ENCODE measurements around the gene PLEKHH3.

DNA sequence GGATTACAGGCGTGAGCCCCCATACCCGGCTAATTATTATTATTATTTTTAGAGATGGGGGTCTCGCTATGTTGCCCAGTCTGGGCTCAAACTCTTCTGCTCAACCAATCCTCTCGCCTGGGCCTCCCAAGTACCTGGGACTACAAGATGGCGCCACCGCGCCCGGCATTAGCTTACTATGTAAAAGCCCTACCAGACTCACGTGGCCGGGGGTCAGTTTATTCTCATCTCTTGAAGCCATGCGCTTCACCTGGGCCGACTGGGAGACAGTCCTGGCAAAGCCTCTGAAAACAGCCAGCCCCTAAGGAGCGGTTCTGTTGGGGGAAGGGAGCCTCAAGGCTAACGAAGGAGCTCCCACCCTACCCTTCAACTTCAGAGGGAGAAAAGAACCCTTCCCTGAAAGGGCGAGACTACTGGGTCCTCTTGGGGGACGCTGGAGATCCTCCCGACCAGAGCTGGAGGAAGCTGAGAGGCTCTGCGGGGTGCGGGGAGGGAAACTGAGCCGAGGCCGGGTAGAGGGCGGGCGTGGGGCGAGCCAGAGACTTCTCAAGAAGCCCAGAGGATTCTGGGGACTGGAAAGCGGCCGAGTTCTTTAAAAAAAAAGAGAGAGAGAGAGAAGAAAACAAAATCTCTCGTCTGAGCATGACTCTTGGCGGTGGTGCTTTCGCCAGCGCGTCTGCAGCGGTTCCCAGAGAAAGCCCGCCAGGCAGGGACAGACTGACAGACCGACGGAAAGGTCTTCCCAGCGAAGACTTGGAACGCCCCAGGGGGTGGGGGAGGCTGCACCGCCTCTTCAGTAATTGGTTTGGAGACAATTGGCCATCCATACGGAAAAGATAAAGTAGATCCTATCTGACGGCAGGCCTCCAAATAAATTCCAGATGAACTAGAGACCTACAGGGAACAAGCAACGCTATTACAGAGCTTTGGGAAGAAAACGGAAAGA, 23.3 kb downstream of the PLEKHH3 start:
- TF ChIP-seq CTCF (conservative IDR thresholded peaks at IDR 0.05 in 1 of 2, IDR thresholded peaks at IDR 0.05 in 1 of 2; ENCODE audit: extremely low read depth in 1 of 2, insufficient read depth in 1 of 2, low read depth in 1 of 2, low read length in 2 of 2) (no peak), EZH2 (IDR thresholded peaks at IDR 0.05; ENCODE audit: borderline replicate concordance, low read length) (no peak)
